ENCODE data around the gene RBPMS2.

The RBPMS2 gene

GRCh38 chr15:64749999-64750657 lies 25.3 kb downstream of the RBPMS2 start:
- POLR2A ChIA-PET = interaction anchor here (0.7 kb wide), 1 partner anchor 572 kb away, joined by 3 read pairs; no protein-coding TSS in a partner anchor
- CTCF ChIA-PET = interaction anchor here (0.9 to 3.7 kb wide), 5 partner anchors 9 to 31 kb away, joined by 3 to 14 read pairs (median 6); no protein-coding TSS in a partner anchor
- TF ChIP-seq CTCF (IDR thresholded peaks at IDR 0.05; ENCODE audit: control extremely low read depth, extremely low read depth, low read depth, missing control alignments) = no peak
- no peak for DNase-seq (ENCODE audit: extremely low spot score)

- ChIA-PET POLR2A (no interaction called here), CTCF (interaction anchor here (1.2 to 3.7 kb wide), 7 partner anchors 9 to 180 kb away, joined by 3 to 14 read pairs (median 5); no protein-coding TSS in a partner anchor)
- DNase-seq (ENCODE audit: extremely low spot score) = no peak
Observed at GRCh38 chr15:64749167-64749566, 26.2 kb downstream of the RBPMS2 start.

GRCh38 chr15:64748251-64748650 lies 27.1 kb downstream of the RBPMS2 start:
- TF ChIP-seq CTCF (IDR thresholded peaks at IDR 0.05; ENCODE audit: control extremely low read depth, extremely low read depth, low read depth, missing control alignments) = no peak
- CTCF ChIA-PET = interaction anchor here (1.2 to 3.7 kb wide), 7 partner anchors 8 to 181 kb away, joined by 3 to 14 read pairs (median 5); no protein-coding TSS in a partner anchor
- POLR2A ChIA-PET = no interaction called here
- DNase-seq (ENCODE audit: extremely low spot score) = no peak

More at GRCh38 chr15:64749167-64749566, 26.2 kb downstream of the RBPMS2 start:
- no peak for TF ChIP-seq CTCF (IDR thresholded peaks at IDR 0.05; ENCODE audit: control extremely low read depth, extremely low read depth, low read depth, missing control alignments)

- CTCF ChIA-PET = interaction anchor here (1.0 to 3.7 kb wide), 4 partner anchors 14 to 20 kb away, joined by 3 to 14 read pairs (median 4); no protein-coding TSS in a partner anchor
- no peak for DNase-seq (ENCODE audit: extremely low spot score)
- no peak for TF ChIP-seq CTCF (IDR thresholded peaks at IDR 0.05; ENCODE audit: control extremely low read depth, extremely low read depth, low read depth, missing control alignments)
- POLR2A ChIA-PET = no interaction called here
Observed at GRCh38 chr15:64747578-64747977, 27.8 kb downstream of the RBPMS2 start.

GRCh38 chr15:64746921-64747320 lies 28.5 kb downstream of the RBPMS2 start:
- DNase-seq (ENCODE audit: extremely low spot score) = no peak
- CTCF ChIA-PET = interaction anchor here (1.0 to 3.7 kb wide), 4 partner anchors 14 to 19 kb away, joined by 3 to 14 read pairs (median 4); no protein-coding TSS in a partner anchor
- no peak for TF ChIP-seq CTCF (IDR thresholded peaks at IDR 0.05; ENCODE audit: control extremely low read depth, extremely low read depth, low read depth, missing control alignments)
- POLR2A ChIA-PET = no interaction called here

GRCh38 chr15:64746356-64746755 lies 29.0 kb downstream of the RBPMS2 start:
- TF ChIP-seq CTCF (IDR thresholded peaks at IDR 0.05; ENCODE audit: control extremely low read depth, extremely low read depth, low read depth, missing control alignments) = no peak
- ChIA-PET POLR2A (no interaction called here), CTCF (interaction anchor here (0.9 to 3.7 kb wide), 5 partner anchors 13 to 64 kb away, joined by 3 to 14 read pairs (median 3); no protein-coding TSS in a partner anchor)
- DNase-seq (ENCODE audit: extremely low spot score) = no peak

Data from GM10248 (cell line).